Smooth muscle cell of the brain vasculature (primary cell): ENCODE measurements around the gene BANF1.
"Not testable (repeated sequence)": the region's sequence is repeated elsewhere in the genome, so short reads cannot be mapped to it uniquely, and the experiment has no call there.

Experiments used
- DNase-seq: peaks from one replicate; pipeline ENCODE4 v3.0.0-alpha.2; 2012; ENCODE audit warnings: low read depth, low spot score

Gene BANF1

DNA sequence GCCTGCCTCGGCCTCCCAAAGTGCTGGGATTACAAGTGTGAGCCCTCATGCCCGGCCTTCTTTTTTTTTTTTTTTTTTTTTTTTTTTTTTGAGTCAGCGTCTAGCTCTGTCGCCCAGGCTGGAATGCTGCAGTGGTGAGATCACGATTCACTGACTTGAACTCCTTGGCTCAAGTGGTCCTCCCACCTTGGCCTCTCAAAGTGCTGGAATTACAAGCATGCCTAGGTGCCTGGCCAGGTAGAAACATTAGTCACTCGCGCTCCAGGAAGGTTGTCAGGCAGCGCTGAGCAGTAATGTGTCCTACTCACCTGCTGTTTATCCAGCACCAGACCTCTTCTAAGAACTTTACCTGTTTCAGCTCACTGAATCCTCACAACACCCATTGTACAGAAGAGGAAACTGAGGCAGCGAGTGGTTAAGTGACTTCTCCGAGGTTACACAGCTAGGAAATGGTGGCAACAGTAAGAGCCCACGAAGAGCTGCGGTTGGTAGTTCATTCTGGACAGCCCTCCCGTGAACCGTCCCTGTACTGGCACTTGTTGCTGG is 9.0 kb downstream of the BANF1 start:
- DNase-seq: no peak

DNA sequence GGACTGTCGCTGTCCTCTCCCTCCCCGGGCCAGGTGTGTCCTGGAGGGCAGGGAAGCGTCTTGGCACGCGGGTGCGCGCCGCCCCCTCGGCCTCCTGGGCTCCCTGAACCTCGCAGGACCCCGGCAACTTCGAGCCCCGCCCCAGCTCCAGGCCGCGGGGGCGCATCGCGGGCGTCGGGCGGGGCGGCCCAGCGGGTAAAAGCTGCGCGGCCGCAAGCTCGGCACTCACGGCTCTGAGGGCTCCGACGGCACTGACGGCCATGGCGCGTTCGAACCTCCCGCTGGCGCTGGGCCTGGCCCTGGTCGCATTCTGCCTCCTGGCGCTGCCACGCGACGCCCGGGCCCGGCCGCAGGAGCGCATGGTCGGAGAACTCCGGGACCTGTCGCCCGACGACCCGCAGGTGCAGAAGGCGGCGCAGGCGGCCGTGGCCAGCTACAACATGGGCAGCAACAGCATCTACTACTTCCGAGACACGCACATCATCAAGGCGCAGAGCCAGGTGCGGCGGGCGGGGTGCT is 9.5 kb downstream of the BANF1 start, which contains the start of gene CST6:
TSS of gene CST6 (plus strand) at position 224 of the 519 bp plus-strand sequence. CDS start at position 261, 37 bp downstream.
- DNase-seq: no peak

DNA sequence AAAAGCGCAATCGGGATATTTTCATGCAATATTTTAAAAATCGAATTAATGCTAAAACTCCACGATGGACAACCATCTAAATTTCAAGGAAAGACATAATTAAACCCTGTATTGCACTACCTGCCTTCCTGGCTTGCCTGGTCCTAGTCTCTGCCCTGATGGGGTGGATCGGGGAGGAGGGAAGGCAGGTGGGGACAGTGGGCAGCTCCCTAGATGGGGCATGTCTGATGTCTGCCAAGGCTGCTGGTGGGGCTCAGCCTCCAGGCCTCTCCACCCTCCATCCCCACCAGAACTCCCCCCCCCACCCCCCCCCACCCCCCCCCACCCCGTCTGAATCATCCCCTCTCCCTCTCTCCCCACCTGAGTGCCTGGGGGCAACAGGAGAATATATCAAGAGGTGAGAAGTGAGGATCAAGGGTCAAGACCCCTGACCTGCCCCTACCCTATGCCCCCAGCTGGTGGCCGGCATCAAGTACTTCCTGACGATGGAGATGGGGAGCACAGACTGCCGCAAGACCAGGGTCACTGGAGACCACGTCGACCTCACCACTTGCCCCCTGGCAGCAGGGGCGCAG is 10.2 kb downstream of the BANF1 start:
- no peak for DNase-seq

DNA sequence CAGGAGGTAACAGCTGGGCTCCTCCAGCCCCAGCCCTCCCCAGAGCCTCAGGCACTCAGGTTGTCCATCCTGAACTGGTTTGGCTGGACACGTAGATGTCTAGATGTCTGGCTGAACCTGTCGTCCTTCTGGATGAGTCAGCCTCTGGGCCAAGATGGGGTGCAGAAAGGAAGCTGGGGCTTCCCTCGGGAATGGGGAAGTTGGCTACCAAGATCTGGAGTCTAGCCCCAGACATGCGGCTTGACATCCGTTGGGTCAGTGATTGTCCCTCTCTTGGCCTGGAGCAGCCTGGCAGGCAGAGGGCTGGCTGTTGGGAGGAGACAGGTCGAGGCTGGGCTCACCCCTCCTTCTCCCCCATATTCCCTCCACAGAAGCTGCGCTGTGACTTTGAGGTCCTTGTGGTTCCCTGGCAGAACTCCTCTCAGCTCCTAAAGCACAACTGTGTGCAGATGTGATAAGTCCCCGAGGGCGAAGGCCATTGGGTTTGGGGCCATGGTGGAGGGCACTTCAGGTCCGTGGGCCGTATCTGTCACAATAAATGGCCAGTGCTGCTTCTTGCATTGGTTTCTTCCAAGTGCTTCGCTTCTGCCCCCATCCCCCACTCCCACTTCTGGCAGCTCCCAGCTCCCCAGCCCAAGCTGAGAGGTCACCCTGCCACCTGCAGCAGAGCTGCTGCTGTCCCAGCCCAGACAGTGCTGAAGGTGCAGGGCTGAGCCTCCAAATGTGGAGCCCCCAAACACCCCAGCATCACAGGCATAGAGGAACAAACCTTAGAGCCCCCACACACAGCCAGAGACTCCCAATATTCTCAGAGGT is 10.9 kb downstream of the BANF1 start:
- DNase-seq: no peak

DNA sequence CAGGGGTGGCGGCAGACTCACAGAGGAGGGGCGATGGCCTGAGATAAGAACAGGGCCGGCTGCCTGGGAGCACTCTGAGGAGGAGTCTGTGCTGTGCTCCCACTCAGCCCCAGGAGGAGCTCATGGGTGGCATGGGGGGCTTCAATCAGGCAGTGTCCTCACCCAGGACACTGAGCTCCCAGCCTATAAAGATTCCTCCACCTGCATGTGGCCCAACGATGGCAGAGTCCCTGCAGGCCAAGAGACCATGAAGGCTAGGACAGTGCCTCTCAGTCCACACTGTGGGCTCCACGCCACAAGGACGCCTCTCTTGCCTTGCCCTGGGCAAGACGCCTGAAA is 11.4 kb downstream of the BANF1 start:
- no peak for DNase-seq

DNA sequence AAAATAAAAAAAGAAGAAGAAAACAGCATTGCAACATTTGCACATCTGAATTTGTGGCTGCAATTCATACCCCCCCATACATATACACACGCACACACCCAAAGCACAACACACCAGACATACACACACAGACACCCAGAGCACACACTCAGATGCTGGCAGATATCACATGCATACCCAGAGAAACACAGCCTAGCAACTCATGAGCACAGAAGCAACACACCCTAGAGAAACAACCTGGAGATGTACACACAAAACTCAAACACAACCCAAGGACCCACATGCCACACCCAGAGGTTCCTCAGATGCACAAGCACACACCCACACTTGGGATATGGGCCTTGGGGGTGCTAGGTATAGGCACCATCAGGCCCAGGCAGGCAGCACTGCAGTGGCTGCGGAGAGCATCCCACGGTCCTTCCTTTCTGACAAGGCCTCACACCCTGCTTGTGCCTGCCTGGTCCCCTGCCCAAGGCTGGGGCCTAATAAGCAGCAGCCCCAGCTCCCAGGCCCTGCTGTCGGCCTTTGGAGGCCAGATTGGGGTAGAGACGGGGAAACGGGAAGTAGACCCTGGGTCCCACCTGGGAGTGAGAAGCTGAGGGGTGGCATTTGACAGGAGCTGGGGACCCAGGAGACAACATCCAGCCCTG is 12.6 kb downstream of the BANF1 start:
- no peak for DNase-seq

DNA sequence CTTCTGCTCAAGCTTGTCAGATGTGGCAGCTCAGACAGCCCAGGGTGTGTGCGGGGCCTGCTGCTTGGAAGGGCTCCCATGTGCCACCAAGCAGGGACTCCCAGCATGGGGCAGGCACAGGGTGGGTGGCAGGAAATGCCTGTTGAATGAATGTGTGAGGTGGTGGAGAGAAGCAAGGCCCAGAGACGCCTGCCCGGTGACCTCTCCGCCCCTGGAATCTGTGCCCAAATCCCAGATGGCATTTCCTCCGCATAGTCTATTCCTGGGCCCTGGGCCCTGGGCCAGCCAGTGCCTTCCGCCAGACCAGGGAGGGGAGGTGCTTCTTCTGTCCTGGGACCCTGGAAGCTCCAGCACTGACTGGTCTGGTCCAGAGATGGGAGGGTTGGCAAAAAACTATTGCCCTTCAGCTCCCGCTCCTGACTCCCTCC is 13.2 kb downstream of the BANF1 start:
- no peak for DNase-seq

DNA sequence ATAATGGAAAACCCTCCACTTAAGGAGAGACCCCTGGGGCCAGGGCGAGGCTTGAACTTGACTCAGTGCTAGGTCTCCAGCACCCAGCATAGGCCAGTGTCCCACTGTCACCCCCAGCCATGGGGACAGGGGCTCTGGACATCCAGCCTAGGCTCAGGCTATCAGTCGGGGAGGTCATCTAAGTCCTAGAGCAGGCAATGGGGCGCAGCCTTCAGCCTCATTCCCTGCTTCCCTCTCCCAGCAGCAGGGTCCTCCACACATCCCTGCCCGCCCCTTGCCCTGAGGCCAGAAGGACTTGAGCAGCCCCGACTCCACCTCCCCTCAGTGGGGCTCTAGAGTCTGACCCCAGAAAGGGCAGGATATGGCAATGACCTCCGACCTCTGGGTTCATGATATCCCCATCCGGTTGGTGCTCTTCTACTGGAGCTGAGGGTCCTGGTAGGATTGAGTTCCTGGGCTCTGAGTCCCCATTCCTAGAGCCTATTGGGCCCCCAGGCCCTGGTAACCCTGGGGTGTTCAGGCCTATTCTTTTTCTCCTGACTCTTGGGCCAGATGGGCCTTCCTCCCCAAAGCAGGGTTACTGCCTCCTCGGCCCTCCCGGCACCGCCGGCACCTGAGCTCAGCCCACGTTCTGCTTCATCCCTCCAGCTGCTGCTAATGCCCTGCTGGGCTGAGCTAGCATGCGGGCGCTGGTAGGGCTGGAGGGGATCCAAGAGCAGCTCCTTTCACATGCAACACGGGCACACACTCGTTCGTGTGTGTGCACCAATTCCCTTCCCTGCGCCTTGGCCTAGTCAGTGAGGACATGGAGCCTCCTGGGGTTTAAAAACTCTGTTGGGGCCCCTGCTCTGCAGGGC is 13.9 kb downstream of the BANF1 start:
- DNase-seq: no peak

DNA sequence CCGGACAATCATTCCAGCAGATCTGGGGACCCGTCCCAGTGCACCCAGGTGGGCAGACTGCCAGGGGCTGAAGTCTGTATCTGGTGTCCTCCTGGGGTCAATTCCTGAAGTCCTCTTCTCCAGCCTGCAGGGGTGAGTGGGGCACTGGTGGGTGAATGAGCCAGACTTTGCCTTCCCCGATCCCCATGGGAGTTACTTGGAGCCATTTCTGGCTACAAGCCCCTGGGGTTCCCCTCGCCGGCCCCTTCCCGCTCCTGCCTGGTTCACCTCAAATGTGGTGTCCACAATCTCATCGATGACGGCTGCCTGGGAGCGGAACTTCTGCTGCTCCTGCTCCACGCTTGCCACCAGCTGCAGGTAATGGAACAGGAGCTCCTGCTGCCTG is 14.5 kb downstream of the BANF1 start:
- DNase-seq: no peak

DNA sequence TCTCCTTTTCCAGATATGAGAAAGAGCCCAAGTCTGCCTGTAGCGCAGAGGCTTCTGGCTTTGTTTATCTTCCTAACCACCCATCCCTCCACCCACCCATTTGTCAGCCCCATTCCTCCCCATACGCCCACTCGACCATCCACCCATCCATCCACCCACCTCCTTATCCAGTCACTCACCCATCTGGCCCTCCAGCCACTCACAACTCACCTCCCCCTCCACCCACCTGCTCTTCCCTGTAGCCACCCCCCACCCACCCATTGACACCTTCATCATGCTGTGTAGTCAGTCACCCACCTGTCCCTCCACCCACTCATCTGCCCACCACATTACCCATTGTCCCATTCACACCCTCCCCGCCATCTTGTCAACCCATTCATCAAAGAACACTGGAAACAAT is 15.0 kb downstream of the BANF1 start:
- DNase-seq: no peak

DNA sequence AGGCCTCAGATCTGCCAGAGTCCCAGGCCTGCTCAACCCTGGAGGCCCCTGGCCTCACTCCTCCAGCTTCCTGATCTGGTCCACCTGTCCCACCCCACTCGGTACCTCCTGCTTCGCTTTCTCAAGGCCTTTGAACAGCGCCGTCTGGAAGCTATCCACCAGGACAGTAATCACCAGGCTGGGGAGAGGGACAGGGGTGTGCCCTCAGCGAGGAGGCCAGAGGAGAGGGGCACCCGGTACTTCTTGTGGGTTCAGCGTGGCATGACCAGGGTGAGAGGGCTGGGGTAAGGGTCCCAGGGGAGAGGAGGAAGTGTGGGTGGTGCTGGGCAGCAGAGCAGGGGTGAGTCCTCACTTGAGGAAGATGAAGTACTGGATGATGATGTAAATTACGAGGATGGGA is 17.9 kb downstream of the BANF1 start:
- no peak for DNase-seq

DNA sequence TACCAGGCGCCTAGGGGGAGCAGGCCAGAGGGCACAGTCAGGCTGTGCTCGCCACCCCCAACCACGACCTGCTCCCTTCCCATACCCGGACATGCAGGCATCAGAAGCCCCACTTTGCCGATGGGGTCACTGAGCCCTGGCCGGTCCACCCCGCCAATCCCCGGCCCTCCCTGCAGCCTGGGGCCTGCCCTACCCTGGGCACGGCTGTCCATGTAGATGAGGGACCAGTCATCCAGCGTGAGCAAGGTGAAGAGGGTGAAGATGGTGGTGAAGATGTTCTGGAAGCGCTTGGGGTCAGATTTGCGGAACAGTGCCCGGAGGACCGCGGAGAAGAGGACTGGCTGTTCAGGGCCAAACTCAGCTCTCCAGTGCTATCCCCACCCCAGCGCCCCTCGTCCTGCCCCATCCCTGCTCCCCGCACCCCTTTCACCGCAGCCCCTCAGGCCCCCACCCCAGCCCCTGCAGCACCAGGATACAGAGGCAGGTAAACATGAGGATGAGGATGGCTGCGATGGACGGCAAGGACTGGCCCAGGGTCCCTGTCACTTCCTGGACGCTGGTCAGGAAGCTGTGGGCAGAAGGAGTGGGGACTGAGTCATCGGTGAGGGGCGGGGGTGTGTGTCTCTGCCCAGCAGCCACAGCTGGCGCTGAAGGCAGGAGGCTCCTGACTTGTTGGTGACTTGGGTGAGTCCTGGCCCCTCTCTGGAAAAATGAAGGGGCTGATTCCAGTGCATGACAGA is 18.5 kb downstream of the BANF1 start:
- no peak for DNase-seq

DNA sequence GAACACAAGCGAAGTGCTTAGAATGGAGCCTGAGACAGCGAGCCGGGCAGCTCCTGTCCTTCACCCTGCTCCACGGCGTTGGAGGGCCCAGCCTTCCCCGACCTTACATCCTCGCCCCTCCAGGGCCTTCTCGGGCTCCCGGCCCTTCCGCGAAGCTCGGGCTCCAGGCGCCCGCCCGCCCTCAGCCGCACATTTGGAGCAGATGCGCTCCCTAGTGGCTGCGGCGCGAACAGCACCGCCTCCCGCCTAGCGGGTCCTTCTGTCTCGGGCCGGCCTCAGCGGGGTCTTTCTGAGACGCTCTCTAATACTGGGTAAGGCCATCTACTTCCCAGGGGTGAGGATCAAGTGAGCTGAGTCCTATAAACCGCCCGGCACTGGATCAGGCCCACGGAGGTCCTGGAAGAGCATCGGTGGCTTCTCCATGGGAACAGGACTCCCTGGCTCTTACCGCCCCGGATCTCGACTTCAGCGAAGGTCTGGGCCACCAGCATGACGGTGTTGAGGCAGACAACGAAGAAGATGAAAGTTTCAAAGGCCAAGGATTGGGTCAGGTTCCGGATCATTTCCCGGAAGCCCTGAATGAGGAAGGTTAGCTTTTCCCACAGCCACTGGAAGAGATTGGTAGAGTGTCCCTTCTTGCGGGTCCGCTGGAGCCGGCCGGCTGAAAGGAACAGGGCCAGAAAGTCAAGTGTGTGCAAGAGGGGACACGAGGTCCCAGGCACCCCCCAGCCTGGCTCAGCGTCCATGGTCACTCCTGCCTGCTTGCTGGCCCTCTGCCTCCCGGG is 20.3 kb downstream of the BANF1 start:
- no peak for DNase-seq

DNA sequence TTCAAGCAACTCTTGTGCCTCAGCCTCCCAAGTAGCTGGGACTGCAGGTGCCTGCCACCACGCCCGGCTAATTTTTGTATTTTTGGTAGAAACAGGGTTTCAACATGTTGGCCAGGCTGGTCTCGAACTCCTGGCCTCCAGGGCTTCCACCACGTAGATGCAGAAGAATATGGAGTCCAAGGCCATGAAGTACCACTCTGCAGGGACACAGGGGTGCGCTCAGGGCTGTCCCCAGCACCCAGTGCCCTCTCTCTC is 20.8 kb downstream of the BANF1 start:
- DNase-seq: not testable (repeated sequence)

DNA sequence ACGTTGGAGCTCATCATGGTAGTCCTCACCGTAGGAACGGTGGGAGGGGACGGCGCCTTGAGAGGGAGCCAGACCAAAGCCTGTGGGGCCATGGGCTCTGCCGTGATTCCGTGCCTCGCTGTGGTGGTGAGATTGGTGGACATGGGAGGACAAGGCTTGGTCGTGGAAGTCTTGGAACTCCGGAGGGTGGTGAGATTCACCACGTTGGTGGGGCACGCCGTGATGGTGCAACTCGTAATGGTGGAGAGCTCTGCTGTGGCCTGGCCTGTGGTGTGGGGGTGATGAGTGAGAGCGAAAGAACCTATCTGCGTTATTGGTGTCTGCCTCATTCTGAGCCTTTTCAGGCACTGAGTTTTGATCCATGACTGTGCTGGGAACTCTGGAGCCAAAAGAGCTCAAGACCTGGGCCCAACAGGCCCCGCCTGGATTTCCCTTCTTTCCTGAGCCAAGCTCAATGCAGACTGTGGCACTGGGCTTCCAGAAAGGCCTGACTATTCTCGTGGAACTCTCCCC is 23.8 kb downstream of the BANF1 start, which contains the start of gene CATSPER1:
TSS of gene CATSPER1 (minus strand) at position 463 of the 513 bp plus-strand sequence. CDS start at position 363, 100 bp downstream.
- no peak for DNase-seq

DNA sequence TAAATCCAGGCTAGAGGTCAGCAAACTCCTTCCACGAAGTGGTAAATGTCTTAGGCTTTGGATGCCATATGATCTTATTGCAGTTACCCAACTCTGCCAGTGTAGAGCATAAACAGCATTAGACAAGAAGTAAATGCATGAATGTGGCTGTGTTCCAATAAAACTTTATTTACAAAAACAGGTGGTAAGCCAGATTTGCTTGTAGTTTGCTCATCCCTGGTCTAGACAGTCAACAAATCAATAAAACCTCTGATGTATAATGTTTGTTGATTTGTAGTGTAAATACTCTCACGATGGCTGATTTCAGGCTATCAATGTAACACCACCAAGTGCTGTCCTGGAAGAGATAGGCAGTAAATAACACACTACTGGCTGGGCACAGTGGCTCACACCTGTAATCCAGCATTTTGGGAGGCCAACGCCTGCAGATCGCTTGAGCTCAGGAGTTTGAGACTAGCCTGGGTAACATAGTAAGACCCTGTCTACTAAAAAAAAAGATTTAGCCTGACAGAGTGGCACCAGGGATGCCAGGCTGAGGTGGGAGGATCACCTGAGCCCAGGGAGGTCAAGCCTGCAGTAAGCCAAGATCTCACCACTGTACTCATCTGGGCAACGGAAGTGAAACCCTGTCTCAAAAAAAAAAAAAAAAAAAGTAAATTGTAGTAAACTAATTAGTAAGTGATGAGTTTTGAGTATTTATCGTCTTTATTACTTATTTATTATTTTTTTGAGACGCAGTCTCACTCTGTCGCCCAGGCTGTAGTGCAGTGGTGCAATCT is 30.8 kb downstream of the BANF1 start:
- no peak for DNase-seq

DNA sequence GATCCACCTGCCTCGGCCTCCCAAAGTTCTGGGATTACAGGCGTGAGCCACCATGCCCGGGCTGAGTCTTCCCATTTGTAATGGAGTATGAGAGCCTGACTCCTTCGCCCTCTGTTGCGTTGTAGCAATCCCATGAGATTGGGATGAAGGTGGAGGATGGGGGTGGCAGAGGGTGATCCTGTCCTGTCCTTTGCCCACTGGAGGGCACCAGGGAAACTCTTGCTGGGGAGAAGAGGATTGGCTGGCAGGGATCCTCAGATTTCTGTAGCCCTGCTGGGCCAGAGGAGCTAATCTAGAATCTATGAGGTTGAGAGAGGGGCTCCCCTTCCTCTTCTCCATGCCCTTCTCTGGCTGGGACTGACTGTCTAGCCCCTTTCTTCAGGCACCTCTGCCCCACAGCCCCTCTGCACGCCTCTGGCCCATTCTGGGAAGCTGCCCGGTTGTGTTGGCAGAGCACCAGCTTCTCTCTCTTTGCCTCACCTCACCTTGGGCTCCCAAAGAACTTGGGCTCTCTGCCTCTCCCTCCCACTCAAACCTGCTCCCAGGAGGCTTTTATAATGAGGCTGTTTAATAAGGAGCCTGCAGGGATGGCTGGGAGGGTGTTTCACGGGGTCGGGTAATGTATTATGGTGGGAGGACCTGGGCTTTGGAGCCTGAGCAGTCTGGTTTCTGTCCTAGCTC is 33.5 kb downstream of the BANF1 start:
- DNase-seq: no peak

DNA sequence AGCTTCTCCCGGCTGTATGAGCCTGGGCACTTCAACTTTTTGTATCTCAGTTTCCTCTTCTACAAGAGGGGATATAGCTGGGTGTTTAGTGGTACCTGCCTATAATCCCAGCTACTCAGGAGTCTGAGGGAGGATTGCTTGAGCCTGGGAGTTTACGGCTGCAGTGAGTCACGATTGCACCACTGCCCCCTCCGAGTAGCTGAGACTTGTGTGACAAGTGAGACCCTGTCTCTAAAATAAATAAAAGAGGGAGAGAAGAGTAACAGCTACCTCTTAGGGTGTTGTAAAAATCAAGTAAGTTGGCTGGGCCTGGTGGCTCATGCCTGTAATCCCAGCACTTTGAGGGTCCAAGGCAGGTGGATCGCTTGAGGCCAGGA is 34.0 kb downstream of the BANF1 start:
- DNase-seq: no peak

DNA sequence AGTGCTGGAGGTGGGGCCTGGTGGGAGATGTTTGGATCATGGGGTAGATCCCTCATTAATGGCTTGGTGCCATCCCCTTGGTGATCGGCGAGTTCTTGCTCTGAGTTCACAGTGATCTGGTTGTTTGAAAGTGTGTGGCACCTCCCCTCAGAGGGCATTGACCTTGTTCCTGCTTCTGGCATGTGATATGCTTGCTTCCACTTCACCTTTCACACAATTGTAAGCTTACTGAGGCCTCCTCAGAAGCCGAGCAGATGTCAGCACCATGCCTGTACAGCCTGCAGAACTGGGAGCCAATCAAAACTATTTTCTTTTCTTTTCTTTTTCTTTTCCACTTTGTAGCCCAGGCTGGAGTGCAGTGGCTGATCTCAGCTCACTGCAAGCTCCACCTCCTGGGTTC is 35.0 kb downstream of the BANF1 start:
- DNase-seq: no peak
